Kidney epithelial cell (primary cell): ENCODE data around the gene HDAC9. TPM values are rescaled to one million over a fixed set of nuclear protein-coding genes. Genes with fewer than 3 reads are reported as not detected.

Source experiments
- DNase-seq: peaks from one replicate; pipeline ENCODE4 v3.0.0-alpha.2; 2010; ENCODE audit warnings: low read depth
- H3K27me3 ChIP-seq: 2 replicates; pipeline ENCODE4 v1.6.0; 2011; ENCODE audit warnings: low read length; ENCODE audit not compliant: control insufficient read depth, insufficient read depth
- H3K36me3 ChIP-seq: 2 replicates; pipeline ENCODE4 v1.5.1; 2011; ENCODE audit warnings: low read length; ENCODE audit not compliant: control insufficient read depth, insufficient read depth
- H3K4me3 ChIP-seq: 2 replicates; pipeline ENCODE4 v1.5.1; 2011; ENCODE audit warnings: low read depth, mild to moderate bottlenecking, control low read depth, low read length
- total RNA-seq: library from RNA; depleted of rRNA; stranded (reverse); fragments of >200 nt; gene quantifications from 2 replicates; pipeline ENCODE4 v1.2.3, GENCODE V29; 2015
- TF ChIP-seq, protein P1 (sequence below): IDR thresholded peaks from 2 replicates; pipeline ENCODE4 v1.5.1; 2011; ENCODE audit warnings: mild to moderate bottlenecking, moderate library complexity, low read length, control low read depth, inconsistent platforms; ENCODE audit not compliant: insufficient read depth, poor library complexity, severe bottlenecking

Gene HDAC9
- total RNA-seq, 1 donor from 2014 or later, result 84.5 TPM

- DNase-seq, result peak; percentile 38
- TF ChIP-seq, protein P1, sequence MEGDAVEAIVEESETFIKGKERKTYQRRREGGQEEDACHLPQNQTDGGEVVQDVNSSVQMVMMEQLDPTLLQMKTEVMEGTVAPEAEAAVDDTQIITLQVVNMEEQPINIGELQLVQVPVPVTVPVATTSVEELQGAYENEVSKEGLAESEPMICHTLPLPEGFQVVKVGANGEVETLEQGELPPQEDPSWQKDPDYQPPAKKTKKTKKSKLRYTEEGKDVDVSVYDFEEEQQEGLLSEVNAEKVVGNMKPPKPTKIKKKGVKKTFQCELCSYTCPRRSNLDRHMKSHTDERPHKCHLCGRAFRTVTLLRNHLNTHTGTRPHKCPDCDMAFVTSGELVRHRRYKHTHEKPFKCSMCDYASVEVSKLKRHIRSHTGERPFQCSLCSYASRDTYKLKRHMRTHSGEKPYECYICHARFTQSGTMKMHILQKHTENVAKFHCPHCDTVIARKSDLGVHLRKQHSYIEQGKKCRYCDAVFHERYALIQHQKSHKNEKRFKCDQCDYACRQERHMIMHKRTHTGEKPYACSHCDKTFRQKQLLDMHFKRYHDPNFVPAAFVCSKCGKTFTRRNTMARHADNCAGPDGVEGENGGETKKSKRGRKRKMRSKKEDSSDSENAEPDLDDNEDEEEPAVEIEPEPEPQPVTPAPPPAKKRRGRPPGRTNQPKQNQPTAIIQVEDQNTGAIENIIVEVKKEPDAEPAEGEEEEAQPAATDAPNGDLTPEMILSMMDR, result no peak
- Histone ChIP-seq H3K4me3 (no peak overlapping the region), H3K27me3 (no peaks in the 10 kb centered on the region), H3K36me3 (no peaks in the 10 kb centered on the region)
These were observed 63.0 kb downstream of the HDAC9 start for GRCh38 chr7:18558503-18558902.

DNA sequence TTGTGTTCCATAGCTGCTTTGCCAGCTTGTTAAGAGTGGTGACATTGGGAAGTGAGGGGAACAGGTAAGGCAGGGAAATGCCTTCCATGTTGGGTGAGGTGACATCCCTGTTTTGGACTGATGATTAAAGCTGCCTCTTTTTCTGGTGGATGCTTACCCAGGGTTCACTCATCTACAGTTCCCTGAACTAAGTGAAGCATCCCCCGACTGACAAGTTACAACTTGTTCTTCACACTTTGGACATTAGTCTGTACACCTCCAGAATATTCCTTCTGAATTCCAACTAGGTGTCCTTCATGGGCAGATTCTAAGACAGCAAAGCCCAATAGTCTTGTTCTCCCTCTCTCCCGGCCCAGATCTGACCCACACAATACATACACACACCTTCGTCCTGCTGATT, 63.4 kb downstream of the HDAC9 start:
- no peak overlapping the region for H3K4me3 ChIP-seq
- no peaks in the 10 kb centered on the region for H3K36me3 ChIP-seq
- TF ChIP-seq, protein P1, result no peak
- H3K27me3 ChIP-seq, result no peaks in the 10 kb centered on the region
- DNase-seq, result no peak

DNA sequence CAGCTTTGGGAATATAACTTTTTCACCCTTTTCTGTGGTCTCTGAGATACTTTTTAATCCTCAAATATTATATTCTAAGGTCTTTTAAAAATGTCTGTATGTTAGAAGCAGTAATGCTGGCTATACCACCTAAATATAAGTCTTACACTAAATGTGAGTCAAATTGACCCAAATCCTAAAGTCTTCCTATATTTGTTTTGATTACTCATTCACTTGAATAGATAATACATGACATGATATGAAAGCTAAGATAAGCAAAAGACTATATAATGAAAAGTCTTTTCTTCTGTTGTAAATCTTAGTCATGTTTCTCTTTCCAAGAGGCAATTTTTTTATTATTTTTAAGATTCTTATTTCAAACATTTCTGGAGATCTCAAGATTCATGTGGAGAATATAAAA, 64.2 kb downstream of the HDAC9 start:
- Histone ChIP-seq H3K4me3 (no peak overlapping the region), H3K27me3 (no peaks in the 10 kb centered on the region), H3K36me3 (no peaks in the 10 kb centered on the region)
- TF ChIP-seq, protein P1, result no peak
- DNase-seq, result no peak

GRCh38 chr7:18564779-18565178, 69.2 kb downstream of the HDAC9 start:
- Histone ChIP-seq H3K27me3 (no peaks in the 10 kb centered on the region), H3K4me3 (no peak overlapping the region), H3K36me3 (no peaks in the 10 kb centered on the region)
- no peak for DNase-seq
- TF ChIP-seq, protein P1, result no peak

GRCh38 chr7:18565337-18565736, 69.8 kb downstream of the HDAC9 start:
- no peaks in the 10 kb centered on the region for H3K27me3 ChIP-seq
- TF ChIP-seq, protein P1, result no peak
- no peak overlapping the region for H3K4me3 ChIP-seq
- H3K36me3 ChIP-seq, result no peaks in the 10 kb centered on the region
- no peak for DNase-seq

DNA sequence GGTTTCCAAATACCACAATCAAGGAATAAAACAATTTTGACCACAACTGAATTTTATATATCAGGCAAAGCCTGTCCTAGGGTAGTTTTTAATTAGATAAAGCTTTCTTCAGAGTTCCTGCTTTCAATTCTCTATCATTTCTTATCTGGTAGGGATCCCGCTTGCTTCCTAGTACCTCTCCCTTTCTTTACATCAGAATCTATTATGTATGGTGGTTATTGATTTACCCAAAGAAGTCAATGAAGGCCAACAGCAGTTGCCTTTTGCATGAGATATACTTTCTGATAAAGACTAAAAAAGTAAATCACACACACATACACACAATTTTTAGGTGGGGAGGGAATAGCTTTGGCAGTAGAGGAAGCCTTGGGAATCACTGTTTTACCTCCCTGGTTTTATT, 70.7 kb downstream of the HDAC9 start:
- TF ChIP-seq, protein P1, result no peak
- no peaks in the 10 kb centered on the region for H3K27me3 ChIP-seq
- no peak for DNase-seq
- H3K4me3 ChIP-seq, result no peak overlapping the region
- H3K36me3 ChIP-seq, result no peaks in the 10 kb centered on the region
